Mammary epithelial cell (primary cell): Measurements from ENCODE around the gene VEGFD.

Experiments used
- EZH2 ChIP-seq: IDR thresholded peaks from 2 replicates; pipeline ENCODE4 v1.6.1; 2012; ENCODE audit warnings: low read length, inconsistent platforms, borderline replicate concordance
- TF ChIP-seq, protein P1 (sequence below), 2 donors: IDR thresholded peaks in 1 of 2; conservative IDR thresholded peaks in 1 of 2; 2 replicates each; pipeline ENCODE4 v1.5.1; 2011 to 2012; ENCODE audit warnings: inconsistent platforms in 2 of 2, low read length in 2 of 2, mild to moderate bottlenecking in 2 of 2, control low read depth in 1 of 2, low read depth in 1 of 2; ENCODE audit not compliant: insufficient read depth in 1 of 2; ENCODE audit errors: extremely low read depth in 1 of 2

DNA sequence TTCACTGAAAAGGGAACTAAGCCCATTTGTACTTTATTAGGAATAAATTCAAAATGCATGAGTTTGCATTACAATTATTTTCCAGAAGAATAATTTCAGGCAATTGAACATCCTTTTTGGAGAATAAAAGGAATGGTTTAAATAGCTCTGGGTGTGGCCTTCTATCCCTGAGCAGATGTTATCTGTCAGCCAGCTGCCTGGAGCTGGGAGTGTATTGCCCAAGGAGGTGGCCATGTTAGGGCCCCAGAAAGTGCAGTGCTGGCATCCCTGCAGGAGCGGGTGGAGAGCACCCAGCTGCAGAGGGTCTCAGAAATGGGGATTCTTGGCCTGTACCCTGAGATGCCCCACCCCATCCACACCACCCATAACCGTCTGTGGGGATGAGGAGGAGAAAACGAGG, 21.6 kb upstream of the VEGFD start:
- TF ChIP-seq, protein P1, sequence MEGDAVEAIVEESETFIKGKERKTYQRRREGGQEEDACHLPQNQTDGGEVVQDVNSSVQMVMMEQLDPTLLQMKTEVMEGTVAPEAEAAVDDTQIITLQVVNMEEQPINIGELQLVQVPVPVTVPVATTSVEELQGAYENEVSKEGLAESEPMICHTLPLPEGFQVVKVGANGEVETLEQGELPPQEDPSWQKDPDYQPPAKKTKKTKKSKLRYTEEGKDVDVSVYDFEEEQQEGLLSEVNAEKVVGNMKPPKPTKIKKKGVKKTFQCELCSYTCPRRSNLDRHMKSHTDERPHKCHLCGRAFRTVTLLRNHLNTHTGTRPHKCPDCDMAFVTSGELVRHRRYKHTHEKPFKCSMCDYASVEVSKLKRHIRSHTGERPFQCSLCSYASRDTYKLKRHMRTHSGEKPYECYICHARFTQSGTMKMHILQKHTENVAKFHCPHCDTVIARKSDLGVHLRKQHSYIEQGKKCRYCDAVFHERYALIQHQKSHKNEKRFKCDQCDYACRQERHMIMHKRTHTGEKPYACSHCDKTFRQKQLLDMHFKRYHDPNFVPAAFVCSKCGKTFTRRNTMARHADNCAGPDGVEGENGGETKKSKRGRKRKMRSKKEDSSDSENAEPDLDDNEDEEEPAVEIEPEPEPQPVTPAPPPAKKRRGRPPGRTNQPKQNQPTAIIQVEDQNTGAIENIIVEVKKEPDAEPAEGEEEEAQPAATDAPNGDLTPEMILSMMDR (conservative IDR thresholded peaks at IDR 0.05 in 1 of 2, IDR thresholded peaks at IDR 0.05 in 1 of 2; ENCODE audit: extremely low read depth in 1 of 2, insufficient read depth in 1 of 2, low read depth in 1 of 2, low read length in 2 of 2) = no peak
- no peak for TF ChIP-seq EZH2
